NCI-H69 (cell line): ENCODE measurements around the gene RPS29.

Experiments used
- DNase-seq: peaks from one replicate; lab custom pipeline; 2025; lab: John Stamatoyannopoulos, UW

Gene RPS29

DNA sequence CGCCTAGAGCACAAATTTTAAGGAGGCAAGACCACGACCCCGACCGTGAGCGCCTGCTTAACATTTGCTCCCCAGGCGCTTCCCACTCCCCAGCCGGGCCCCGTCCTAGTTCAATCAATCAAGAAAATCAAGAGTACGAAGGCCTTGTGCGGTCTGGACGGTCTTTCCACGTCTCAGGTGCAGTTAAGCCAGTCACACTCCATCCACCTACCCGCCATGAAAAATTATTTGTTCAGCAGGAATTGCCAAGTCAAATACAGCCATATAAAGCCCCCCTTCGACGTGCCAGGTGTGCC lies 12.0 kb upstream of the RPS29 start:
- DNase-seq: no peak

DNA sequence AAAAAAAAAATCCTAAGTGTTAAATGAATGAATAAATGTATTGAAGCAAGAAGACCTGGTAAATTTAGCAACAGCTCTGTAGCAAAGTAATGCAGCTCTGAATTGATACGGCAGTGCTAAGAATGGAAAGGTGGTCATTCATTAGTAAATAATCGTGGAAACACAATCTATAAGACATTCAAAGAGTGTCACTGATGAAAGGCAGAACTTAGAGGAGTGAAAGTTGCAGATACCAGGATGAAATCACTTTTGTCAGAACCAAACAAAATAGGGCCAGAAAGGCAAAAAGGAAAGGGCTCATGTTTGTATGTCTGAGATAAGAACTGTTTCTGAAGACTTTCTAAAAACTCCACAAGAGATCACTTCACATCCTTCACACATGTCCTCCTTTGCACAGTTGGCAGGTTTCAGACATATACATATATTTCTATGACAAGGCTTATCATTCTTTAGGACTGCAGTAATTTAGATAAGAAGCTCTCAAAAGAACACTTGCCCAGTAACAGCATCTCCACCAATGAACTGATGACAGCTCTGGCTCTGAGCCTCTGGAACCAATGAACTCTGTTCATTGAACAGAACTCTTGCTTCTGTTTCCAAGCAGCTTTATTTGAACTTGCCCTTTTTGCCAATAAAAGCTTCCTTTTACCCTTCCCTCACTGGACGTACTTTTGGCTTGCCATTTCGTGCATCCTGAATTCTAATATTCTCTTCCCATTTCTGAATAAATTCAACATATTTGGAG lies 8.3 kb upstream of the RPS29 start:
- DNase-seq: no peak

GRCh38 chr14:49593016-49593415 lies 6.8 kb upstream of the RPS29 start:
- DNase-seq: no peak

DNA sequence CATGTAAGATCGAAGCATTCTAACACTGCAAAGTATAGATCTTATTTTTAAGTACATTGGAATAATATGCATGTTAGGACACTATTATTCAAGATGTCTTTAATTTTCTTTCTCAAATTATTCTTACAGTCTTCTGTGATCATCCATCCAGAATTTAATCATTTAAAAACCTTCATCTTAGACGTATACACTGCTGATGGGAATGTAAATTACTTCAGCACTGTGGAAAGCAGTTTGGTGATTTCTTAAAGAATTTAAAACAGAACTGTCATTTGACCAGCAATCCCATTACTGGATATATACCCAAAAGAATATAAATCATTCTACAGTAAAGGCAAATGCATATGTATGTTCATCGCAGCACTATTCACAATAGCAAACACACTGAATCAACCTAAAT lies 3.2 kb upstream of the RPS29 start:
- DNase-seq: no peak

GRCh38 chr14:49586673-49587460 lies 687 bp upstream of the RPS29 start:
- DNase-seq: peak; percentile 81

DNA sequence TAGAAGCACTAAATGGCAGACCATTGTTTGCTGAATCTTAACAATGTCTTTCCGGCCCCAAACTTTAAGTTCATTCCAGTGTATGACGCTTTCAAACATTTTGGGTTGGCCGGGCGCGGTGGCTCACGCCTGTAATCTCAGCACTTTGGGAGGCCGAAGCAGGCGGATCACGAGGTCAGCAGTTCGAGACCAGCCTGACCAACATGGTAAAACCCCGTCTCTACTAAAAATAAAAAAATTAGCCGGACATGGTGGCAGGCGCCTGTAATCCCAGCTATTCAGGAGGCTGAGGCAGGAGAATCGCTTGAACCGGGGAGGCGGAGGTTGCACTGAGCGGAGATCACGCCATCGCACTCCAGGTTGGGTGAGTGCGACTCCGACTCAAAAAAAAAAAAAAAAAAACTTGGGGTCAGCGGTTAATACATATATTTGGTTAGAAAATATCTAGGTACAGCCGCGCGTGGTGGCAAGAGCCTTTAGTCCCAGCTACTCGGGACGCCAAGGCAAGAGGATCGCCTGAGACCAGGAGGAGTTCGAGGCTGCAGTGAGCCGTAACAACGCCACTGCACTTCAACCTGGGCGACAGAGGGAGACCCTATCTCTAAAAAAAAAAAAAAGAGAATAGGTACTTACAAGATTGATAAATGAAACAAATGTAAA lies 1.1 kb downstream of the RPS29 start:
- DNase-seq: peak; percentile 26

DNA sequence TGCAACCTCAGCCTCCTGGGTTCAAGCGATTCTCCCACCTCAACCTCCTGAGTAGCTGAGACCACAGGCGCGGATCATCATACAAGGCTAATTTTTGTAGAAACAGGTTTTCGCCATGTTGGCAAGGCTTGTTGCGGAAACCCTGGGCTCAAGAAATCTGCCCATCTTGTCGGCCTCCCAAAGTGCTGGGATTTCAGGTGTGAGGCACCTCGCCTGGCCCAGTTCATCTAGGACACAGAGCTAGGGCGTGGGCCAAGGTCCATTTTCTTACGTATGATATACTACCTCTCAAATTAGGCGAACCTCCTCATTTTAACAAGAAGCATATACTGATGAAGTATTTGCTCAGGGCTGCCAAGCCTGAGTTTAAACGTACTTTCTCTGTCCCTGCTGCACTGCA lies 2.1 kb downstream of the RPS29 start:
- no peak for DNase-seq

GRCh38 chr14:49583629-49584028 lies 2.6 kb downstream of the RPS29 start:
- DNase-seq: no peak

DNA sequence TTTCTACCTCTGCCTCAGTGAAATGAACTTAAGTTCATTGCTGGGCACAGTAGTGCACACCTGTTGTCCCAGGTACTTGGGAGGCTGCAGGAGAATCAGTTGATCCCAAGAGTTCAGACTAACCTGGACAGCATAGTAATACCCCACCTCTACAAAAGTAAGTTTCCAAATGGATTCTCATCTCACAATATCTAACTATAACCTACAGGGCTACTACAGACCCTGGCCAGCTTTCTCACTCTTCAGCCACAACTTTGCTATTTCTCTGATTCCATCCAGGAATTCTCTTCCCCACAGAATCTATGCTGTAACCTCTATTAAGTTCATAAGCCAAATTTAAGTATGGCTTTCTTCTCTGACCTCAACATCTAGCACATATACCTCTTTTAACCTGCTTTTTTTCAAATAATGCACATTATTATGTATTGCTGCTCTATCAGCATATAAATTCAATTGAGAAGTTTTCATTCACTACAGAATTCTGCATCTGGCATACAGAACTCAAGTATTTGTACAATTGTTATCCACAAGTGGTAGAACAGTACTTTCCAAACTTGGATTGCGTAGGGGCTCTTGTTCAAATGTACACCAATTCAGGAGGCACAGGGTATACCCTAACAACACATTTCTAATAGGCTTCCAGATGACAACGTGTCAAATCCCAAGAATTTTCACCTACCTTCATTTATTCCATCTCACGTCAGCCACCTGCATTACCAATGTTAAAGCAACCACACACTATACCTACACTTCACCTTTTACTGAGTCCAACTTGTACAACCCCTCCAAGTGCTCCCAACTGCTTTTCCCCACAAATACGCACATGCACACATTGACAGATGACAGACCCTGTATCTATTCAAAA lies 3.8 kb downstream of the RPS29 start:
- DNase-seq: no peak

DNA sequence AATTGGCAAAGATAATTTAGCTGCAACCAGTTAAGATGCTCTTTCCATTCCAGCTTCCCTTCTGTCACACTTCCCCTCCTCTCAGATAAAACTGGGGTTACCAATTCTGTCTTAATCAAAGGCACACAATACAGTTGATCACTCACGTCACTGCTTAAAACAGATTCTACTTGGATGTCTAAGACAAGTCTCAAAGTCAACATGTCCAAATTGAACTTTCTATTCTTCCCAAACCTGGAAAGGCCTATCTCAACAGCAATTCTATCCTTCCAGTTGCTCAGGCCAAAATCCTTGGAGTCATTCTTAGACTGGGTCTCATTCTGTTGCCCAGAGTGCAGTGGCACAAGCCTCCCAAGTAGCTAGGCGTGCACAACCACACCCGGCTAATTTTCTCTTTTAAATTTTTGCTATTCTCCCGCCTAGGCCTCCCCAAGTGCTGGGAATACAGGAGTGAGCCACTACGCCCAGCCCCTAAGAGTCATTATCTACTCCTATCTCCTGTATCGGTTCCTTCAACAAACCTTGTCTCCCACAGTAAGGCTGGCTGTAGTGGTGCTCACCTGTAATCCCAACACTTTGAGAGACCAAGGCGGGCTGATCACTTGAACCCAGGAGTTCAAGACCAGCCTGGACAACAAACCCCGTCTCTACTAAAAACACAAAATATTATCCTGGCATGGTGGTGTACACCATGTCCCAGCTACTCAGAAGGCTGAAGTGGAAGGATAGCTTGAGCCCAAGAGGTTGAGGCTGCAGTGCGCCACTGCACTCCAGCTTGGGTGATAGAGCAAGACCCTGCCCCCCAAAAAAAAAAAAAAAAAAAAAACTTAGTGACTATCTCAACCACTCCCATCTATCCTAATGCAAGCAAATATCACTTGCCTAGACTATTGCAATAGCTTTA lies 4.7 kb downstream of the RPS29 start:
- no peak for DNase-seq

DNA sequence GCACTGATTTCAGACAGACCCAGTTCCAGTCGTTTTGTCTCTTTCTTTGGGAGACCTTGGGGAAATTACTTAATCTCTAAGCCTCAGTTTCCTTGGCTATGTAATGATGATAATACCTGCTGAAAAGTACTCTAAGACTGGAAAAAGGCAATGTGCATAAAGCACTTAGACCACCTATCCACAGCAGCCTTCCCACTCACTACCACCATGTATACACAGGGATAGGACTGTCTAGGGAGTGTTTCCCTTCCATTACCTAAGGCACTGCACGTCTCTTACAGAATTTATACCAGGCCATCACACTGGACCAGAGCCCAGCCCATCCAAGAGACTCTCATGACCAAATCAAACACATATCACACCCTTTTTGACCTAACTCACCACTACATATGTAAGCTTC lies 6.3 kb downstream of the RPS29 start:
- DNase-seq: no peak

DNA sequence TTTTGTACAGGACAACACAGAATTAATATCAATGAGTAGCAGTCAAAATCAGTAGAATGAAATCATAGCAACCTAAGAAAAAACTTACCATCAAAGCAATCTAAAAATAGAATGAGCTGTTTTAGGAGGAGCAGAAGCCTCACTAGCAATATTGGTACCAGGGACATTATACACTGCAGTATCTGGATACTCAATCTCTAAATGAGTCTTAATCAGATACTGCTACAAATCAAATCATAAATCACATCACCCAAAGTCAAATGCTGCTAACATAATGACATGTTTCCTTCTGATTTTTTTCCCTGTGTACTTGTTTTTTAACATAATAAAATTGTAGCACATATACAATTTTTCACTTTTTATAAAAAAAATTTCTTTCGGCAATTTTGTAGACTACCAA lies 8.0 kb downstream of the RPS29 start:
- DNase-seq: no peak

DNA sequence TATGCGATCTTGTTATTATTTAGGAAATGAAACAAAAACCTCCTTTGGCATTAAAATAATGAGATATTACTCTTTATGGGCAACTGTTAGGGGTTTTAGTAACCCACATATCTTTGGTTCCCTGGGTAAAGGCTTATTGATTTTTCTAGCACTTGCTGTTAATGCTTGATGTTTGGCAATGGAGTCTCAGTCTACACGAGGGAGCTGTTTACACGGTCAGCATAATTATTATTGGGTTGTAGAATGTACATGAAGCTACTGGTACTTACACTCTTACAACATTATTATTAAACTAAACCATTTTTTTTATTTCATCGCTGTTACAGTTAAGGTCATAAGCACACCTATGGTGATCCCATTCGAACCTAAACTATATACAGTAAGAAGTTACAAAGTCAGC lies 12.1 kb downstream of the RPS29 start:
- no peak for DNase-seq

- no peak for DNase-seq
These were observed 16.9 kb downstream of the RPS29 start for GRCh38 chr14:49569281-49569680.

DNA sequence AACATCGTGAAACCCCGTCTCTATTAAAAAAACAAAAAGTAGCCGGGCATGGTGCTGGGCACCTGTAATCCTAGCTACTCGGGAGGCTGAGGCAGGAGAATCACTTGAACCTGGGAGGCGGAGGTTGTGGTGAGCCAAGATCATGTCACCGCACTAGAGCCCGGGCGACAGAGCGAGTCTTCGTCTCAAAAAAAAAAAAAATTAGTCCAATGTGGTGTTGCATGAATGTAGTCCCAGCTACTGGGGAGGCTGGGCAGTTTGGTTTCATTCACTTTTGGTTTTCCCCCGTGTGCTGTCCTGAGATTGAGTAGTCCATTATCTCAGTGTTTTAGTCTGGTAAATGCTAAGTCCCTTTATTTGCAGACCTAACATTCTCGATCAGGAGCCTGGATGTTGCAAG lies 19.5 kb downstream of the RPS29 start:
- DNase-seq: no peak

GRCh38 chr14:49559979-49560768 lies 26.0 kb downstream of the RPS29 start:
- no peak for DNase-seq

DNA sequence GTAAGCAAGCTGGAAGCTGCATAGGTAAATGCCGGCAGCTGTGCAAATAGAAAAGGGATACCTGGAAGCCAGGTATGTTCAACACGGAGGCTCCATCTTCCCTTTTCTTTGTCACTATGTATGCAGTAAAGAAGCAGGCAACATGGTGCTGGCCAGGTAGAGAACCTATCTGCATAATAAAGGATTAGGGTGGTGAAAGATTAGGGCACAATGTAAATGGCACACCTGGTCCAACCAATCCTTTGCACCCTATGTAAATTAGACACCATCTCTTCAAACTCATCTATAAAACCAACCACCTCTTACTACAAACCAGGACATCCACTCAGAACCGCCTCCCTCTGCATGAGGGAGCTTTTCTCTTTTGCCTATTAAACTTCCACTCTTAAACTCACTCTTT lies 32.3 kb downstream of the RPS29 start:
- peak; percentile 86 for DNase-seq

- DNase-seq: peak; percentile 38
These were observed 33.1 kb downstream of the RPS29 start for GRCh38 chr14:49553106-49553505.

DNA sequence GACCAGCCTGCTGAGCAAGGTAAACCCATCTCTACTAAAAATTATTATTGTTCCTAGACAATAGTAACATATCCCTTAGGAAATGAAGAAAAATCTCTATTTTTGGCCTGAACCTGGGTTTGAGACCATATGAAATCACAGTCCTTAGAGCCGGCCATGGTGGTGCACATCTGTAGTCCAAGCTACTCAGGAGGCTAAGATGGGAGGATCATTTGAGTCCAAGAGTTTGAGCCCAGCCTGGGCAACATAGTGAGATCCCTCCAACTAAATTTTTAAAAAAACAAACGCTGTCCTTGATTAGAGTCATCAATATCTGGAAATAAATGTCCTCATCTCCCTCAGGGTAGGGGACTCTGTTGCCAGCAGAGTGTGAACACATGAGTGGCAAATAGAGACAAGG lies 34.6 kb downstream of the RPS29 start:
- no peak for DNase-seq
